ENCODE measurements around the gene RNF121.

The RNF121 gene

GRCh38 chr11:72006309-72007088 is 77.7 kb downstream of the RNF121 start:
- H3K4me3 ChIP-seq (ENCODE audit: low read depth, low read length): no peak overlapping the region
- no peak for TF ChIP-seq CTCF (IDR thresholded peaks at IDR 0.05; ENCODE audit: insufficient read depth, low read depth, low read length, missing control alignments)
- DNase-seq (ENCODE audit: low read depth): no peak

- no peak overlapping the region for H3K4me3 ChIP-seq (ENCODE audit: low read depth, low read length)
- no peak for DNase-seq (ENCODE audit: low read depth)
- no peak for TF ChIP-seq CTCF (IDR thresholded peaks at IDR 0.05; ENCODE audit: insufficient read depth, low read depth, low read length, missing control alignments)
These were observed 78.2 kb downstream of the RNF121 start for GRCh38 chr11:72007089-72007476.

GRCh38 chr11:72007587-72007986 is 78.7 kb downstream of the RNF121 start:
- no peak overlapping the region for H3K4me3 ChIP-seq (ENCODE audit: low read depth, low read length)
- TF ChIP-seq CTCF (IDR thresholded peaks at IDR 0.05; ENCODE audit: insufficient read depth, low read depth, low read length, missing control alignments): no peak
- no peak for DNase-seq (ENCODE audit: low read depth)

- no peak overlapping the region for H3K4me3 ChIP-seq (ENCODE audit: low read depth, low read length)
- DNase-seq (ENCODE audit: low read depth): no peak
- no peak for TF ChIP-seq CTCF (IDR thresholded peaks at IDR 0.05; ENCODE audit: insufficient read depth, low read depth, low read length, missing control alignments)
These were observed 79.9 kb downstream of the RNF121 start for GRCh38 chr11:72008728-72009127.

- no peak for DNase-seq (ENCODE audit: low read depth)
- no peak for TF ChIP-seq CTCF (IDR thresholded peaks at IDR 0.05; ENCODE audit: insufficient read depth, low read depth, low read length, missing control alignments)
- no peak overlapping the region for H3K4me3 ChIP-seq (ENCODE audit: low read depth, low read length)
These were observed 80.3 kb downstream of the RNF121 start for GRCh38 chr11:72009156-72009555.

GRCh38 chr11:72010529-72011233 is 81.8 kb downstream of the RNF121 start:
- TF ChIP-seq CTCF (IDR thresholded peaks at IDR 0.05; ENCODE audit: insufficient read depth, low read depth, low read length, missing control alignments): no peak
- H3K4me3 ChIP-seq (ENCODE audit: low read depth, low read length): no peak overlapping the region
- no peak for DNase-seq (ENCODE audit: low read depth)

All from GM12865 (cell line).